CD4-positive, alpha-beta T cell treated with Interleukin-2 at 100 ng/mL for 4 hours (primary cell): ENCODE measurements around the gene SLC7A6.
A peak's percentile ranks its signal among the peaks of the same experiment; 100 is the strongest.

Experiments
- DNase-seq: peaks from one replicate; pipeline ENCODE4 v3.0.0-alpha.2; 2020; ENCODE audit warnings: low spot score

The SLC7A6 gene

GRCh38 chr16:68257251-68257905 is 6.9 kb upstream of the SLC7A6 start:
- no peak for DNase-seq

DNA sequence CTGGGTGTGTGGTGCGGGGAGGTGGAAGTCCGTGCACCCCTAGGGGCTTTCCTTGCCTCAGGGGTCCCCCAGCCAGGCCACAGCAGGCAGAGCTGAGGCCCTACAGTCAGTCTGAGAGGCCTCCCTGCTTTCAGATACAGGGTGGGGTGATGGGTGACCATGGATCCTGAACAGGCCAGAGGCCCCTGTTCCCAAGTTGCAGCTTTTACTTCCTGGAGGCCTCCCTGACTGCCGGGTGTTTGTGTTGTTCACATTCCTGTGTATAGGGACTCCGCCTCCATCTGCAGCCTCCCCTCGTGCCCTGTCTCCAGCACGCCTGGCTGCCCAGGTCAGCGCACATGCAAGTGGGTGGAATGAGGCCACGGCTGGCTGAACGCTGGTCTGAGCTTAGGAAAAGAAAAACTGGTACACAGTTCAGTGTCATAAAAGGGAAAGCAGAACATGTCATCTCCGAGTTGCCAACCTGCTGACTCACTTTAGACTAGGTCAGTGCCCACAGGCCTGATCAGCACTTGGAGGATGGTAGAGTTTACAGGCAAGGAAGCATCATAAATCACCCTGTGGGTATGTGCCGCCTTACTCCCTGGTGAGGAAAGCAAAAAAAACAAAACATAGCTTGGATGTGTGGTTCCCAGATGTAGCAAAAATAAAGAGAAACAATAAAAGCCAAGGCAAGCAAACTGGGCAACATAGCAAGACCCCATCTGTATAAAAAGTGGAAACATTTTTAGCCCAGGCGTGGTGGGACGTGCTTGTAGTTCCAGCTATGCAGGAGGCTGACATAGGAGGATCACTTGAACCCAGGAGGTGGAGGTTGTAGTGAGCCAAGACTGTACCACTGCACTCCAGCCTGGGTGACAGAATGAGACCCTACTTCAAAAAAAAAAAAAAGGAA is 6.2 kb upstream of the SLC7A6 start:
- DNase-seq = no peak

DNA sequence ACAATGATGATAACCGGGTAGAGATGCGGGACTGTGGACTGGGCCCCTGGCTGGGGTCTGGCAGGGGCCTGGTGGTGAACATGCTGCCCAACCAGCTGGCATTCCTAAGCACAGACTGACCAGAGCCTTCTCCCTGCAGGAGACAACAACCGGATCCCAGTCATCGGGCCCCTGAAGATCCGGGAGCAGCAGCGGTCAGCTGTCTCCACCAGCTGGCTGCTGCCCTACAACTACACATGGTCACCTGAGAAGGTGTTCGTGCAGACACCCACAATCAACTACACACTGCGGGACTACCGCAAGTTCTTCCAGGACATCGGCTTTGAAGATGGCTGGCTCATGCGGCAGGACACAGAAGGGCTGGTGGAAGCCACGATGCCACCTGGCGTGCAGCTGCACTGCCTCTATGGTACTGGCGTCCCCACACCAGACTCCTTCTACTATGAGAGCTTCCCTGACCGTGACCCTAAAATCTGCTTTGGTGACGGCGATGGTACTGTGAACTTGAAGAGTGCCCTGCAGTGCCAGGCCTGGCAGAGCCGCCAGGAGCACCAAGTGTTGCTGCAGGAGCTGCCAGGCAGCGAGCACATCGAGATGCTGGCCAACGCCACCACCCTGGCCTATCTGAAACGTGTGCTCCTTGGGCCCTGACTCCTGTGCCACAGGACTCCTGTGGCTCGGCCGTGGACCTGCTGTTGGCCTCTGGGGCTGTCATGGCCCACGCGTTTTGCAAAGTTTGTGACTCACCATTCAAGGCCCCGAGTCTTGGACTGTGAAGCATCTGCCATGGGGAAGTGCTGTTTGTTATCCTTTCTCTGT is 5.1 kb upstream of the SLC7A6 start:
- DNase-seq = no peak

GRCh38 chr16:68263559-68264127 is 683 bp upstream of the SLC7A6 start:
- no peak for DNase-seq

- DNase-seq = peak; percentile 57
Observed at GRCh38 chr16:68265078-68265920, 973 bp downstream of the SLC7A6 start.

DNA sequence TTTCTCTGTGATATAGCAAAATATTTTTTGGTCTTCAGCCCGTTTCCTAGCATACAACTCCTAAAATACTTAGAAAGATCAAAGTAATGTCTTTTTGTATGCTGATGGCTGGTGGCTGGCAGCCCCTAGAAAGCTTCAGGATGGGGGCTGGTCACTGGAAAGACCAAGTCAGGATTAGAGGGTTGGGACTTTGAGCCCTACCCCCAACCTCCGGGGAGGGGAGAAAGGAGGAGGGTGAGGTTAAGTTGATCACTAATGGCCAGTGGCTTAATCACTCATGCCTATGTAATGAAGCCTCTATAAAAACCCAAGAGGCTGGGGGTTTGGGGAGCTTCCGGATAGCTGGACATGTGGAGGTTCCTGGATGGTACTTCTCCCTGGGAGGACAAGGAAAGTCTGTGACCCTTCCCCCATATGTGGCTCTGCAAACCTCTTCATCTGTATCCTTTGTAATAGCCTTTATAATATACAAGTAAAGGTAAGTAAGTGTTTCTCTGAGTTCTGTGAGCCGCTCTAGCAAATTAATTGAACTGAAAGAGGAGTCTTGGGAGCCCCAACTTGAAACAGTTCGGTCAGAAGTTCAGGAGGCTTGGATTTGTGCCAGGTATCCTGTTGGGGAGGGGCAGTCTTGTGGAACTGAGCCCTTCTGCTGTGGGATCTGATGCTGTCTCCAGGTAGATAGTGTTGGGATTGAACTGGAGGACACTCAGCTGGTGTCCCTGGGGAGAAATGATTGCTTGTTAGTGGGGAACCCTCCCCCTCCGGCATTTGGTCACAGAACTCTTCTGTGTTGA is 3.5 kb downstream of the SLC7A6 start:
- DNase-seq = no peak

DNA sequence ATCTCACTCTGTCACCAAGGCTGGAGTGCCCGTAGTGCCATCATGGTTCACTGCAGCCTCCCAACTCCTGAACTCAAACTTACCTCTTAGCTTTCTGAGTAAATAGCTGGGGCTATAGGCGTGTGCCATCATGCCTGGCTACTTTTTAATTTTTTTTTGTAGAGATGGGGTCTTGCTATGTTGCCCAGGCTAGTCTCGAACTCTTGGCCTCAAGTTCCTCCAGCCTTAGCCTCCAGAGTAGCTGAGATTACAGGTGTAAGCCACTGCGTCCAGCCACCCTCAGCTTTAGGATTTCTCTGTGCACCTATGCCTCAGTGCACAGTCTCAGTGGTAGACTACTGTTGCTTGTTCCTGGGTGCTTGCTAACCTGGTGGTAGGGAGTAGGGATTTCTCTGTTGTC is 5.5 kb downstream of the SLC7A6 start:
- no peak for DNase-seq

DNA sequence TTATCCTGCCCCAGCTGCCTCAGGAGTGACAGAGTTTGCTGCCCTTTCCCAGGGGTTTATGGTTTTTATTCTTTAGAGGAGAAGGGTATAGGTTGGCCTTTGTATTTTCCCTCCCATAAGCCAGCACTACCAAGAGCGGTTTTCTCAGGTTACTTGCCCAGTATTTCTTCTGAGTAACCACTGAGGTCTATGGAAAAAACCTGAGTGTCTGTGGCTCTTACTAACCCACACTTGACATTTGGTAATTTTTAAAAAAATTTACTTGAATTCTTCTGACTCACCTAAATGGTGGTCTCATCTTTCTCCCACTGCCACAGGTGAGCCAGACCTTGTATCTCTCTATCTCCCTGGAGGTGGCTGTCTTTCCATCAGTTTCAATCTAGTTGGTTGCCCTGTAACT is 6.0 kb downstream of the SLC7A6 start:
- peak; percentile 63 for DNase-seq

- DNase-seq = peak; percentile 64
Observed at GRCh38 chr16:68272507-68273209, 8.3 kb downstream of the SLC7A6 start.

GRCh38 chr16:68273459-68273858 is 9.1 kb downstream of the SLC7A6 start:
- DNase-seq = no peak

DNA sequence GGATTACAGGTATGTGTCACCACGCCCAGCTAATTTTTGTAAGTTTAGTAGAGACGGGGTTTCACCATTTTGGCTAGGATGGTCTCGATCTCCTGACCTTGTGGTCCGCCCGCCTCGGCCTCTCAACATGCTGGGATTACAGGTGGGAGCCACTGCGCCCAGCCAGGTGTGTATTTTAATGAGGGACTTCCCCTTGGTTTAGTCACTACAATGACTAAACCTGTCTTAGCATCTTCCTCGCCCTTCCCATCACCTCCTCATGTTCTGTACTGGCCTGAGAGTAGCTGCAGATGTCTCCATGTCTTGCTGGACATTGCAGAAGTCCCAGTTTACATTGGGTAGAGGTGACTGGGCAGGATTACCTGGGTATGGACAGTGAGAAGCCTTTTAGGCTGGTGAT is 9.6 kb downstream of the SLC7A6 start:
- DNase-seq = peak; percentile 29

DNA sequence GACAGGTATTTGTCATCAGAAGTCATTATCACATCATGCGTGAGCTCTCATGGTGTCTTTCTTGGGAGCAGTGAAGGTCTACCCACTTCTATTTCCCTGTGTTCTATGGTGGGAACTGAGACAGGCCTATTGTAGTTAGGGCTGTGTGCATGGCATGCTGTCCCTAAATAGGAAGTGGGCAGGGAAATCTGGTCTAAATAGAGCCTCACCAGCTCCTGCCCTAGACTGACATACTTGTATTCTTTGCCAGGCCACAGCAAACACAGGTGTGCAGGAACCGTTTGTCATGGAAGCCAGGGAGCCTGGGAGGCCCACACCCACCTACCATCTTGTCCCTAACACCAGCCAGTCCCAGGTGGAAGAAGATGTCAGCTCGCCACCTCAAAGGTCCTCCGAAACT is 10.1 kb downstream of the SLC7A6 start:
- no peak for DNase-seq

DNA sequence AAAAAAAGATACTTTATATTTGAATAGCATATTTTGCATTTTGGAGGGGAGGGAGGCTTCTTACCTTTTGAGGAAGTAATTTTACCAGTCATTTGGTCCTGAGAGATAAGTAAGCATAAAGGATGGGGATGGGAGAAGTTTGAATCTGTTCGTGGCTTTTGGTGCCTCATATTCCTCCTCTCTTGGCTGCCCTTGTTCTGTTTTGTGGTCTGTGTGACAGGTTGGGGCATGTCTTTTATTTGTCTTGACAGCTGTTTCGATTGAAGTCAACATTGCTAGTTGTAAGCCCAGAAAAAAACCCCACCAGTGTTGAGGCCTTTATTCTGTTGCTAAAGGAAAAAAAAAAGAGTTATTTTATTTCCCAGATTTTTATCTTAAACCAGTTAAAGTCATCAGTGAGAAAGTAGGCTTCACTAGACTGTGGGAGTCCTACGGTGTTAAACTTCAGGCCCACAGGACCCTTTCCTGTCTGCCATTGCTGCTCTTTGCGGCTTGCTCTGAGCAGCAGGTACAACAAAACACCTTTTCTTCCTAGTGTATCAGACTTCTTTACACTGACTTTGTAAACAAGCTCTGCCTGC is 11.4 kb downstream of the SLC7A6 start:
- DNase-seq = peak; percentile 73

DNA sequence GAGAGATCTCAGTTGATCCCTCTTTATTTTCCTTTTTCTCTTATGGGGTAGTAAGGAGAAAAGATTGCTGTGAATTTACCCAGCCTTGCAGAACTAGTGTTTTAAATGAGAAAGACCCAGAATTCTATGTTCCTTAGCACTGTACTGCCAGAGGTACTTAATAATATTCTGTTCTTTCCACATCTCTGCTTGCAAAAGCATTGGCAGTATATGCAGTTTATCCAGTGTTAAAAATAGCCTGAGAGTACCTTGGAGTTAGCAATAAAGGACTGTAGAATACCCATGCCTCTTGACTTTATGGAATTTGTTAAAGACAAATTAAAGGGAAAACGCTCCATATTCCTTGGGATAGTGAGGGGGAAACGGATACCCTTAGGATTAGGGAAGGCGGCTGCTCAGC is 11.9 kb downstream of the SLC7A6 start:
- no peak for DNase-seq

DNA sequence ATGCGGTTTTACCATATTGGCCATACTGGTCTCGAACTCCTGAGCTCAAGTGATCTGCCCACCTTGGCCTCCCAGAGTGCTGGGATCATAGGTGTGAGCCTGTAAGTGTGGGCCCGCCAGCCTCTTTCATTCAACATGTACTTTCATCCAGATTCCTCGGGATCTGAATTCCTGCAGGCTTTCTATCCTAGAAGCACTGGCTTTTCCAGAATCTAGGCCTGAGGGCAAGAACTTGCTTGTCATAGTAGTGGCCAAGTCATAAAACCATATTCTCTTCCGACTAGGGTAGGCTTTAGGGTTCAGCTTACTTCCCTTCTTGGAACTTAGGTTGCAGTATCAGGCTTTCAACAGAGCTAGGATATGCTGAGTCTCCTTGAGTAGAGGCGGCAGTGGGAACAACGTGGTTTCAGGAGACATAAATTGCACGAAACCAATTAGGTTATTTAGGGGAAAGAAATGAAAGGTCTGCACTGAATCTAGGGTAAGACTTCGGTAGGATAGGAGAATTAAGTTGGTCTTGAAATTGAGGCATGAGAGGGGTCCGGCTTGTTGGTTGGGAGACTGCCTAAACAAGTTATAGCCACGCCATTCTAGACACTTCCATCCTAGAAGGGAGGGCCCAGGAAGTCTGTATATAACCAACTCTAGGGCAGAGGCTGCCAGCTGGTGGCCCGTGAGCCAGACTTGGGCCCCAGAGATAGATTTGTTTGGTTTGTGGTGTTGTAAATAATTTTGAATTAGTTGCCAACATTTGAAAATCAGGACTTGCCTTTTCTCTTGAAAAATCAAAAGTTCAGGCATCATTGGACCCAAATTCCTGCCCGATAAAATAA is 15.6 kb downstream of the SLC7A6 start:
- DNase-seq = no peak

- DNase-seq = peak; percentile 35
Observed at GRCh38 chr16:68281368-68282063, 17.2 kb downstream of the SLC7A6 start.

DNA sequence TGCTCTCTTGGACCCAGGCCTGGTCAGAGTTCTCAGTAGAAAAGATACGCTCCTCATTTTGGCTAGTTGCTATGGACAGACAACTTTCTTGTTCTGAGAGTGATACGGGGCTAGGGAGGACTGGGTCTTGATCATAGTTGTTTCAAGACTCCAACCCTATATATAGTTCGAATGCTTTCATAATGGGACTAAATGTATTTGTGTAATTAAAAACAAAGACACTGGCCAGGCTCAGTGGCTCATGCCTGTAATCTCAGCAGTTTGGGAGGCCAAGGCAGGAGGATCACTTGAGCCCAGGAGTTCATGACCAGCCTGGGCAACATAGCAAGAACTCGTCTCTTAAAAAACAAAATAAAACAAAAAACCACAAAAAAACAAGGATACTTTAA is 17.7 kb downstream of the SLC7A6 start:
- DNase-seq = no peak

- no peak for DNase-seq
Observed at GRCh38 chr16:68283346-68283745, 19.0 kb downstream of the SLC7A6 start.
